SK-N-MC (cell line): ENCODE results near the gene PTPN14.
"Not testable (repeated sequence)": the region's sequence is repeated elsewhere in the genome, so short reads cannot be mapped to it uniquely, and the experiment has no call there.

Source experiments
- DNase-seq: peaks from one replicate; pipeline ENCODE4 v3.0.0-alpha.2; 2011; ENCODE audit warnings: low read depth, low spot score
- H3K27ac ChIP-seq: fragments of 200-600 bp; sonication (generic); 2 replicates; pipeline ENCODE4 v1.5.1; 2016; ENCODE audit warnings: mixed run types
- H3K36me3 ChIP-seq: fragments of 200-600 bp; sonication (generic); 2 replicates; pipeline ENCODE4 v1.6.1; 2017; ENCODE audit warnings: antibody characterized with exemption, low read length, mixed read lengths; ENCODE audit not compliant: insufficient read depth
- H3K4me3 ChIP-seq: fragments of 200-600 bp; sonication (generic); 2 replicates; pipeline ENCODE4 v1.5.1; 2016
- H3K9ac ChIP-seq: fragments of 200-600 bp; sonication (generic); 2 replicates; pipeline ENCODE4 v1.8.0; 2017; ENCODE audit warnings: mixed run types, mixed read lengths; ENCODE audit not compliant: insufficient read length
- H3K9me3 ChIP-seq: fragments of 200-600 bp; sonication (generic); 2 replicates; pipeline ENCODE4 v1.6.1; 2017; ENCODE audit warnings: low read depth, mild to moderate bottlenecking, antibody characterized with exemption, low read length, moderate library complexity, mixed read lengths
- EZH2 ChIP-seq: fragments of 200-600 bp; sonication (generic); IDR thresholded peaks from one replicate; pipeline ENCODE4 v1.6.1; 2017; ENCODE audit warnings: antibody characterized with exemption
- FOXP2 ChIP-seq: optimal IDR thresholded peaks from 2 replicates; pipeline ENCODE3; 2011; ENCODE audit warnings: mild to moderate bottlenecking, moderate library complexity; ENCODE audit not compliant: insufficient read depth; ENCODE audit errors: extremely low read length, control extremely low read depth
- POLR2AphosphoS5 ChIP-seq: IDR thresholded peaks from 2 replicates; pipeline ENCODE4 v1.6.1; 2012; ENCODE audit warnings: mild to moderate bottlenecking, low read depth, low read length, borderline replicate concordance

Gene PTPN14

DNA sequence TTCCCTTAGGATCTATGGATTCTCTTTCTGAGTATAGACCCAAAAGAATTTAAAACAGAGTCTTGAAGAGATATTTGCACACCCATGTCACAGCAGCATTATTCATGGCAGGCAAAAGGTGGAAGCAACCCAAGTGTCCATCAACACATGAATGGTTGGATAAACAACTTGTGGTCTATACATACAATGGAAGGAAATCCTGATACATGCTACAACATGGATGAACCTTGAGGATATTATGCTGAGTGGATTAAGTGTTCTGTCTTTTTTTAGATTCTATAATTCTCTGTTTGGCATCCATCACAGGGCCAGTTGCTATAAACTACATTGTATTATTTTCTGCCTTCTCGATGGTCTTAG is 39.8 kb downstream of the PTPN14 start:
- H3K27ac ChIP-seq = no peak overlapping the region
- no peak for DNase-seq
- H3K9ac ChIP-seq = no peak overlapping the region
- no peaks in the 10 kb centered on the region for H3K9me3 ChIP-seq
- no peak for TF ChIP-seq FOXP2
- TF ChIP-seq EZH2 = no peak
- TF ChIP-seq POLR2AphosphoS5 = no peak
- H3K4me3 ChIP-seq = no peak overlapping the region
- H3K36me3 ChIP-seq = 0 out of 2 replicates have a peak, but pooled peaks cover 3% of the 10 kb centered on the region

DNA sequence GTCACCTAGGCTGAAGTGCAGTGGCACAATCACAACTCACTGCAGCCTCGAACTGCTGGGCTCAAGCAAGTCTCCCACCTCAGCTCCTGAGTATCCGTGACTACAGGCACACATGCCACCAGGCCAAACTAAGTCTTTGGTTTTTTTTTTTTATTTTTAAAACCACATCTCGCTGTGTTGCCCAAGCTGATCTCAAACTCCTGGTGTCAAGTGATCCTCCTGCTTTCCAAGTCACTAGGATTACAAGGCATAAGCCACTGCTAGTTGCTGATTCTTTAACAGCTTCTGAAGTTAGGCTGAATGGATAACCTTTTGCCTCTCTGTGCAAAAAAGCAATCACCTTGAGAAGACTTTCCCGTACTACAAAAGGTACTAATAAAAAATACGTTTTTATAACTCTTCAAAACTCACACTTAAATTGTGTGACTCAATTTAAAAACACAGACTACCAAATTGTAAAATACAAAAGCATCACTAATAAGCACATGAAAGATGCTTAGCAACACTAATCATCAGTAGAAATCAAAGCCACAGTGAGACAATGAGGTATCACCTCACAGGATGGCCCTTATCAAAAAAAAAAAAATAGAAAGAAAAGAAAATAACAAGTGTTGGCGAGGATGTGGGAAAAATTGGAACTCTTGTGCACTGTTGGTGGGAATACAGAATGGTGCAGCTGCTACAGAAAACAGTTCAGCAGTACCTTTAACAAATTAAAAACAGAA is 40.3 kb downstream of the PTPN14 start:
- H3K27ac ChIP-seq = no peak overlapping the region
- TF ChIP-seq EZH2 (no peak), FOXP2 (no peak), POLR2AphosphoS5 (no peak)
- H3K4me3 ChIP-seq = no peak overlapping the region
- no peak overlapping the region for H3K9ac ChIP-seq
- no peaks in the 10 kb centered on the region for H3K9me3 ChIP-seq
- 0 out of 2 replicates have a peak, but pooled peaks cover 3% of the 10 kb centered on the region for H3K36me3 ChIP-seq
- no peak for DNase-seq

GRCh38 chr1:214510477-214510876 is 40.9 kb downstream of the PTPN14 start:
- no peak for TF ChIP-seq FOXP2
- TF ChIP-seq EZH2 = no peak
- TF ChIP-seq POLR2AphosphoS5 = no peak
- Histone ChIP-seq H3K9me3 (no peaks in the 10 kb centered on the region), H3K36me3 (0 out of 2 replicates have a peak, but pooled peaks cover 3% of the 10 kb centered on the region), H3K4me3 (no peak overlapping the region), H3K9ac (no peak overlapping the region), H3K27ac (no peak overlapping the region)
- no peak for DNase-seq

GRCh38 chr1:214509622-214510021 is 41.8 kb downstream of the PTPN14 start:
- H3K4me3 ChIP-seq, H3K27ac ChIP-seq, DNase-seq, H3K9me3 ChIP-seq, H3K9ac ChIP-seq, H3K36me3 ChIP-seq: not testable (repeated sequence)

DNA sequence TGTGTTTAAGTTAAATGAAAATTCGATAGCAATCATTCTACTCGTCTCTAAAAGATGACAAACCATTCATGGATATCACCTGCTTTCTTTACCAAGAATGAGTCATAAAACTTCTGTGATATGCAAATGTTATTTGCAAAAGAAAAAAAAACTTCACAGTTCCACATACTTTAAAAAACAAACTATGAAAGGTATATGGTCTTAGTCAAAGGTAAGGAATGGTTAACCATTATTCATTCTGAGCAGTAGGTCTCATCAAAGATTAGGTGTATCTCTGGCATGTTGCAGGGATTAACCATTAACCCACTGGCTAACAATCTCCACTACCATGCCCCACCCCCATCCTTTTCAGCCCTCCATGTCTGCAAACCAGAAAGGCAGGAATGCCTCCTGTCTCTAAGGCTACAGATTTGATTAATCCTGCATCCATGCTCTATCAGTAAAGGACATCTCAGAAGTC is 44.4 kb downstream of the PTPN14 start:
- no peaks in the 10 kb centered on the region for H3K9me3 ChIP-seq

DNA sequence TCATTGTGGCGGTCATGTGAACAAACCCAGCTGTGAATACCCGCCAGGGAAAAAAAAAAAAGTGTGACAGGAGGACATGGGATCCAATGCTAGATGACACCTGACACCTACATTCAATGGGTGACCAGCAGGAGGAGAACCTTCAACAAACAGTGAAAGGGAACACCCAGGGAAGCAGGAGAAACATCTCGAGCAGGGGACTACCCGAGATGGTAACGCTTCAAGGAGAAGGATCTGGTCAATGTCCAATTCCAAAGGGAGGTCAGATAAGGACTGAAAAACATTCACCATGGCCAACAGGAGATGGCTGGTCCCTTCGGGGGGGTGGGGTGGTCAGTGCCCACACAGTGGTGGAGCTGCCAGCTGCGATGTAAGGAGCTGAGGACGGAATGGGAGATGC is 46.3 kb downstream of the PTPN14 start:
- Histone ChIP-seq H3K27ac (no peak overlapping the region), H3K9ac (no peak overlapping the region), H3K4me3 (no peak overlapping the region), H3K9me3 (no peaks in the 10 kb centered on the region), H3K36me3 (no peaks in the 10 kb centered on the region)
- TF ChIP-seq FOXP2 = no peak
- DNase-seq = no peak

More for the DNA sequence above, 44.4 kb downstream of the PTPN14 start:
- no peak overlapping the region for H3K9ac ChIP-seq
- TF ChIP-seq FOXP2 (no peak), EZH2 (no peak), POLR2AphosphoS5 (no peak)
- H3K27ac ChIP-seq = no peak overlapping the region
- 0 out of 2 replicates have a peak, but pooled peaks cover 3% of the 10 kb centered on the region for H3K36me3 ChIP-seq
- no peak overlapping the region for H3K4me3 ChIP-seq
- no peak for DNase-seq

GRCh38 chr1:214504330-214504729 is 47.1 kb downstream of the PTPN14 start:
- DNase-seq = no peak
- TF ChIP-seq EZH2 (no peak), FOXP2 (no peak), POLR2AphosphoS5 (no peak)
- Histone ChIP-seq H3K4me3 (no peak overlapping the region), H3K36me3 (no peaks in the 10 kb centered on the region), H3K9me3 (no peaks in the 10 kb centered on the region), H3K9ac (no peak overlapping the region), H3K27ac (no peak overlapping the region)

DNA sequence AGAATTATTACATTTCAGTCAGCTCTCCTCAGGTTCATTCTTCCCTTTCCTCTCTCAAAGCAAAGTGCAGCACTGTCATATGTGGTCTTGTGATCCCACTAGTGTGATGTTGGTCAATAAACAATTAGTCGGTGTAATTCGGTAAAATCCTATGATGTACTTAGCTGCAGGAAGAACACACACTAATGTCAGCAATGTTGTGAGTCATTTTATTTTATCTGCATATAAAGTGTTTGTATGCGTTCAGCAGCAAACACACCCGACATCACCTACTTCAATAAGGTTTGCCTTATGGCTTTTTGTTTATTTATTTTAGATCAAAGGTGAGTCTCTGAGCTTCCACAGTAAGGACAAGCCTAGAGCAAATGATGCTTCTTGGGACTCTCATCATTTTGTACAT is 47.8 kb downstream of the PTPN14 start:
- no peak for DNase-seq
- Histone ChIP-seq H3K36me3 (no peaks in the 10 kb centered on the region), H3K27ac (no peak overlapping the region), H3K9ac (no peak overlapping the region), H3K9me3 (no peaks in the 10 kb centered on the region), H3K4me3 (no peak overlapping the region)
- TF ChIP-seq EZH2 (no peak), POLR2AphosphoS5 (no peak), FOXP2 (no peak)
